Naive B cell (primary cell): ENCODE data around the gene ELF2. TPM values are rescaled to one million over a fixed set of nuclear protein-coding genes. Genes with fewer than 3 reads are reported as not detected.
A peak's percentile ranks its signal among the peaks of the same experiment; 100 is the strongest.
"Not testable (repeated sequence)": the region's sequence is repeated elsewhere in the genome, so short reads cannot be mapped to it uniquely, and the experiment has no call there.

Experiments
- ATAC-seq, 2 donors: fragments of 150-1000 bp; cut with Tn5 transposase; 2 replicates each; pipeline ENCODE4 v1.10.0; 2021; ENCODE audit warnings: low read depth in 2 of 2, mild to moderate bottlenecking in 2 of 2, moderate library complexity in 2 of 2
- DNase-seq: peaks from one replicate; pipeline ENCODE4 v3.0.0; 2022
- H3K27ac Mint-ChIP-seq, 6 donors: one replicate each; pipeline ENCODE4 v1.8.0; 2020 to 2022; ENCODE audit warnings: mild to moderate bottlenecking in 6 of 6, mixed read lengths in 6 of 6, moderate library complexity in 5 of 6, inconsistent platforms in 2 of 6
- H3K27me3 Mint-ChIP-seq, 3 donors: one replicate each; pipeline ENCODE4 v1.8.0; 2021 to 2022; ENCODE audit warnings: mixed read lengths in 3 of 3, mild to moderate bottlenecking in 1 of 3
- H3K36me3 Mint-ChIP-seq, 2 donors: one replicate each; pipeline ENCODE4 v1.8.0; 2020 to 2022; ENCODE audit warnings: mixed read lengths in 2 of 2, inconsistent platforms in 1 of 2, mild to moderate bottlenecking in 1 of 2
- H3K4me1 Mint-ChIP-seq, 3 donors: one replicate each; pipeline ENCODE4 v1.8.0; 2020 to 2022; ENCODE audit warnings: mixed read lengths in 3 of 3, inconsistent platforms in 1 of 3, mild to moderate bottlenecking in 1 of 3, moderate library complexity in 1 of 3
- H3K4me3 Mint-ChIP-seq, 8 donors: one replicate each; pipeline ENCODE4 v1.8.0; 2020 to 2022; ENCODE audit warnings: mild to moderate bottlenecking in 8 of 8, mixed read lengths in 8 of 8, moderate library complexity in 8 of 8, inconsistent platforms in 2 of 8
- H3K9me3 Mint-ChIP-seq, 7 donors: one replicate each; pipeline ENCODE4 v1.8.0; 2020 to 2022; ENCODE audit warnings: mixed read lengths in 7 of 7, mild to moderate bottlenecking in 5 of 7, inconsistent platforms in 2 of 7, moderate library complexity in 1 of 7
- polyA plus RNA-seq, 6 donors: library from polyadenylated mRNA; unstranded; fragments of 300-500 nt; fragmentation: Illumina TruSeq; gene quantifications; one replicate each; pipeline ENCODE4 v1.2.3, GENCODE V29; 2021; ENCODE audit warnings: low read depth in 6 of 6

Gene ELF2
- polyA plus RNA-seq, 6 donors from 2014 or later = 40.5 to 56.7 (median 45.9) TPM

DNA sequence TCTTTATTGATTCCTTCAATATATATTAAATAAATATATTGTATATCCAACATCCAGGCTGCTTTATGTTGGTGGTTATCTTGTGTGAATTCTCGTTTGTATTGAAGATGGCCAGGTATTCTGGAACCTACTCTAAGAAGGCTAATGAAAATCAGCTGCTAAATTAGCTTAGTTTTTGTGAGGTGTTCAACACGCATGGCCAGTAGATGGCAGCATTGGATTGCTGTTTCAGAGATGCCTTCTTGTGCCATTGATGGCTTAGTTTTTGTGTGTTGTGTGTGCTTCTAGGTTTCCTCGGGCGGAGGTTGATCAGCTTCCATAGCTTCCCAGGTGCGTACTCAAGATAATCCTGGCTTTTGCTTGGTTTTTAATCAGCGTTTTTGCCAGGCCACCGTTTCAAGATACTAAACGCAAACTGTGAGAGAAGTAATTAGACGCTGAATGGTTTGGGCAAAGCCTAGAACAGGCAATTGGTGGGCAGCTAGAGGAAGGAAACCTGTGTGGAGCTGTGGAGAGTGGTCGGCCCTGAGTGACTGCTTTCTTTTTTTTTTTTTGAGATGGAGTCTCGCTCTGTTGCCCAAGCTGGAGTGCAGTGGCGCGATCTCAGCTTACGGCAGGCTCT, 146.3 kb downstream of the ELF2 start:
- Mint-ChIP-seq H3K4me1 (peaks cover 24 to 40% (median 36%) of the 10 kb centered on the region in 3 donors), H3K36me3 (no peaks in the 10 kb centered on the region), H3K27me3 (no peaks in the 10 kb centered on the region), H3K27ac (peak overlapping the region in 5 of 6 donors; percentile 0 to 72 (median 44)), H3K9me3 (no peaks in the 10 kb centered on the region), H3K4me3 (peak overlapping the region in 5 of 8 donors; percentile 5 to 76 (median 8))
- ATAC-seq (peak; percentile 78 to 85), DNase-seq (peak; percentile 66)

DNA sequence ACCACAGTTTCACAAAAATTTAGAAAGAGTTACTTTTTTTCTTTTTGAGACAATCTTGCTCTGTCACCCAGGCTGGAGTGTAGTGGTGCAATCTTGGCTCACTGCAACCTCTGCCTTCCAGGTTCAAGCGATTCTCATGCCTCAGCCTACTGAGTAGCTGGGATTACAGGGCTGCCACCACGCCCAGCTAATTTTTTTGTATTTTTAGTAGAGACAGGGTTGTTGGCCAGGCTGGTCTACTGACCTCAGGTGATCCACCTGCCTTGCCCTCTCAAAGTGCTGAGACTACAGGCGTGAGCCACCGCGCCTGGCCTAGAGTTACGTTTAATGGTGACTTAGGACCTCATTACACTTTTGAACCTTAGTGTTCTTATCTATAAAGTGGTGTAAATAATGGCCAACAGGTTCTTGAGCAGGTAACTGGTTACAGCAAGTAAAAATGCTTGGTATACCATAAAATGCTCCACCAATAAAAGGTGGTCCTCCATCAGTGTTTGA, 147.1 kb downstream of the ELF2 start:
- H3K9me3 Mint-ChIP-seq, H3K36me3 Mint-ChIP-seq, H3K4me3 Mint-ChIP-seq, ATAC-seq, H3K27ac Mint-ChIP-seq, H3K27me3 Mint-ChIP-seq, DNase-seq: not testable (repeated sequence)
- H3K4me1 Mint-ChIP-seq = peaks cover 18 to 32% (median 29%) of the 10 kb centered on the region in 3 donors

GRCh38 chr4:139028191-139028661, 148.8 kb downstream of the ELF2 start:
- ATAC-seq (no peak), DNase-seq (no peak)
- Mint-ChIP-seq H3K4me1 (peaks cover 5 to 20% (median 16%) of the 10 kb centered on the region in 3 donors), H3K4me3 (no peak overlapping the region), H3K27ac (peak overlapping the region in 1 of 6 donors; percentile 15), H3K36me3 (no peaks in the 10 kb centered on the region), H3K27me3 (no peaks in the 10 kb centered on the region), H3K9me3 (no peaks in the 10 kb centered on the region)

GRCh38 chr4:139027776-139028175, 149.2 kb downstream of the ELF2 start:
- DNase-seq = no peak
- peaks cover 5 to 15% (median 12%) of the 10 kb centered on the region in 3 donors for H3K4me1 Mint-ChIP-seq

GRCh38 chr4:139025841-139026240, 151.2 kb downstream of the ELF2 start:
- no peaks in the 10 kb centered on the region for H3K27me3 Mint-ChIP-seq
- H3K9me3 Mint-ChIP-seq = no peaks in the 10 kb centered on the region
- H3K27ac Mint-ChIP-seq = no peak overlapping the region
- H3K4me1 Mint-ChIP-seq = peaks cover 3 to 9% (median 8%) of the 10 kb centered on the region in 3 donors
- H3K36me3 Mint-ChIP-seq = no peaks in the 10 kb centered on the region
- DNase-seq = no peak
- ATAC-seq = no peak
- no peak overlapping the region for H3K4me3 Mint-ChIP-seq

More at GRCh38 chr4:139027776-139028175, 149.2 kb downstream of the ELF2 start:
- Mint-ChIP-seq H3K4me3 (no peak overlapping the region), H3K9me3 (no peaks in the 10 kb centered on the region), H3K27ac (no peak overlapping the region), H3K36me3 (no peaks in the 10 kb centered on the region), H3K27me3 (no peaks in the 10 kb centered on the region)
- ATAC-seq = no peak

DNA sequence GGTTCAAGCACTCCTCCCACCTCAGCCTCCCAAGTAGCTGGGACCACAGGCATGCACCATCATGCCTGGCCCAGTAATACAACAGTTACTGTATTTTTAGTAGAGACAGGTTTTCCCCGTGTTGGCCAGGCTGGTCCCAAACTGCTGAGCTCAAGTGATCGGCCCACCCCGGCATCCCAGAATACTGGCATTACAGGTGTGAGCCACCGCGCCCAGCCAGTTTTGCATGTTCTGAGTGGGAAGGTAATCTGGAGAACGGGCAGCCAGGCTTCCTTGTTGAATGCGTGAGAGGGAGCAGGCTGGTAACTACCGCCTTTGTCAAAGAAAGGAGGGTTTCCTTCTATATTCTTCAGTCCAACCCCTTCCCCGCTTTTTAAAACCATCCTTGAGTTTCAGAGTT, 152.3 kb downstream of the ELF2 start:
- H3K4me1 Mint-ChIP-seq = peaks cover 0 to 9% (median 6%) of the 10 kb centered on the region in 3 donors
- ATAC-seq (no peak), DNase-seq (no peak)
- no peak overlapping the region for H3K4me3 Mint-ChIP-seq
- no peaks in the 10 kb centered on the region for H3K27me3 Mint-ChIP-seq
- no peaks in the 10 kb centered on the region for H3K36me3 Mint-ChIP-seq
- no peaks in the 10 kb centered on the region for H3K9me3 Mint-ChIP-seq
- H3K27ac Mint-ChIP-seq = peak overlapping the region in 1 of 6 donors; percentile 92

GRCh38 chr4:139022835-139023234, 154.2 kb downstream of the ELF2 start:
- Mint-ChIP-seq H3K9me3 (no peaks in the 10 kb centered on the region), H3K4me3 (no peak overlapping the region), H3K27ac (no peak overlapping the region), H3K4me1 (peaks cover 0 to 13% (median 8%) of the 10 kb centered on the region in 3 donors), H3K27me3 (no peaks in the 10 kb centered on the region), H3K36me3 (no peaks in the 10 kb centered on the region)
- no peak for ATAC-seq
- no peak for DNase-seq

DNA sequence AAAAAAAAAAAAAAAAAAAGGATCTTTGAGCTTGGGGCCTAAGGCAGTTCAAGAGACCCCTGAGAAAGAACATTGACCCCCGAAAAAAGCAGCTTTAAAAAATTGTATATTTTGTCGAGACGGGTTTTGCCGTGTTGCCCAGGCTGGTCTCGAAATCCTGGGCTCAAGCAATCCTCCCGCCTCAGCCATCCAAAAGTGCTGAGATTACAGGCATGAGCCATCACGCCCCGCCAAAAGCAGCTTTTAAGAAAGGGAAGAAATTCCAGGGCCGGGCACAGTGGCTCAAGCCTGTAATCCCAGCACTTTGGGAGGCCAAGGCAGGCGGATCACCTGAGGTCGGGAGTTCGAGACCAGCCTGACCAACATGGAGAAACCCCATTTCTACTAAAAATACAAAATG, 155.9 kb downstream of the ELF2 start:
- H3K9me3 Mint-ChIP-seq, H3K4me3 Mint-ChIP-seq, H3K36me3 Mint-ChIP-seq, ATAC-seq, DNase-seq, H3K27me3 Mint-ChIP-seq, H3K27ac Mint-ChIP-seq: not testable (repeated sequence)
- H3K4me1 Mint-ChIP-seq = peaks cover 0 to 13% (median 10%) of the 10 kb centered on the region in 3 donors

- Mint-ChIP-seq H3K27me3 (no peaks in the 10 kb centered on the region), H3K27ac (no peak overlapping the region), H3K4me1 (peaks cover 1 to 13% (median 10%) of the 10 kb centered on the region in 3 donors), H3K9me3 (no peaks in the 10 kb centered on the region), H3K36me3 (no peaks in the 10 kb centered on the region), H3K4me3 (no peak overlapping the region)
- ATAC-seq (no peak), DNase-seq (no peak)
Observed at GRCh38 chr4:139020384-139020783, 156.6 kb downstream of the ELF2 start.

- ATAC-seq = no peak
- Mint-ChIP-seq H3K9me3 (no peaks in the 10 kb centered on the region), H3K4me1 (peaks cover 11 to 21% (median 18%) of the 10 kb centered on the region in 3 donors), H3K36me3 (no peaks in the 10 kb centered on the region), H3K4me3 (peak overlapping the region in 1 of 8 donors; percentile 71), H3K27me3 (no peaks in the 10 kb centered on the region), H3K27ac (peak overlapping the region in 2 of 6 donors; percentile 11 to 18)
- no peak for DNase-seq
Observed at GRCh38 chr4:139018971-139019758, 157.9 kb downstream of the ELF2 start.

- Mint-ChIP-seq H3K36me3 (no peaks in the 10 kb centered on the region), H3K27me3 (no peaks in the 10 kb centered on the region), H3K4me3 (peak overlapping the region in 1 of 8 donors; percentile 71), H3K27ac (peak overlapping the region in 3 of 6 donors; percentile 13 to 86 (median 18)), H3K4me1 (peaks cover 11 to 21% (median 18%) of the 10 kb centered on the region in 3 donors), H3K9me3 (no peaks in the 10 kb centered on the region)
- DNase-seq (no peak), ATAC-seq (no peak)
Observed at GRCh38 chr4:139018501-139018900, 158.5 kb downstream of the ELF2 start.

DNA sequence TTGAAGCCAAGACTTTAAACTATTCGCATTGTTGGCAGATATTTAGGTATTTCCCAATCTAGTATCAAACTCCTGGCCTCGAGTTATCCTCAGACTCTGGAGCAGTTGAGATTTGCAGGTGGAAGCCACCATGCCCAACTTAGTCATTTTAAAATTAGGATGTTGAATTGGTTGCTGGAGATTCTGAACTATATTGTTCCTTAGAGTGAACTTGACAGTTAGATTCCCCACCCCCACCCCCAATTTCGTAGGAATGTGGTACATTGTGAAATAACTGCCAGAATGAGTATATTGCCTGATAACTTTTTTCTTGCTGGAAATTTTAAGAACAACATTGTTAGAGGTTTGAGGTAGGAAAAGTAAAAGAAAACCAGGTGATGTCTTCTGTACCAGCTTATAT, 159.2 kb downstream of the ELF2 start:
- no peaks in the 10 kb centered on the region for H3K36me3 Mint-ChIP-seq
- ATAC-seq (no peak), DNase-seq (no peak)
- peaks cover 11 to 21% (median 18%) of the 10 kb centered on the region in 3 donors for H3K4me1 Mint-ChIP-seq
- H3K4me3 Mint-ChIP-seq = peak overlapping the region in 1 of 8 donors; percentile 71
- no peaks in the 10 kb centered on the region for H3K9me3 Mint-ChIP-seq
- no peaks in the 10 kb centered on the region for H3K27me3 Mint-ChIP-seq
- peak overlapping the region in 2 of 6 donors; percentile 48 to 65 for H3K27ac Mint-ChIP-seq

GRCh38 chr4:139015948-139016471, 161.0 kb downstream of the ELF2 start:
- Mint-ChIP-seq H3K4me1 (peaks cover 11 to 17% (median 16%) of the 10 kb centered on the region in 3 donors), H3K4me3 (peak overlapping the region; percentile 83 to 98 (median 91)), H3K36me3 (no peaks in the 10 kb centered on the region), H3K9me3 (no peaks in the 10 kb centered on the region), H3K27me3 (no peaks in the 10 kb centered on the region), H3K27ac (peak overlapping the region; percentile 94 to 100 (median 100))
- DNase-seq (no peak), ATAC-seq (peak; percentile 8 to 10)
